HL-60 (cell line): Measurements from ENCODE around the gene CFAP43.

ENCODE experiments used
- CTCF ChIP-seq: IDR thresholded peaks from one replicate; pipeline ENCODE4 v1.5.1; 2011; ENCODE audit warnings: low read length, control low read depth, inconsistent platforms; ENCODE audit not compliant: insufficient read depth
- GABPA ChIP-seq: IDR thresholded peaks from 2 replicates; pipeline ENCODE4 v1.6.1; 2012; ENCODE audit warnings: low read depth
- POLR2AphosphoS5 ChIP-seq: IDR thresholded peaks from 2 replicates; pipeline ENCODE4 v1.6.1; 2012; ENCODE audit warnings: low read depth
- REST ChIP-seq: IDR thresholded peaks from 2 replicates; pipeline ENCODE4 v1.6.1; 2012; ENCODE audit warnings: low read depth; ENCODE audit not compliant: insufficient replicate concordance
- SPI1 ChIP-seq: IDR thresholded peaks from 2 replicates; pipeline ENCODE4 v1.6.1; 2012; ENCODE audit warnings: low read depth, mild to moderate bottlenecking, borderline replicate concordance

DNA sequence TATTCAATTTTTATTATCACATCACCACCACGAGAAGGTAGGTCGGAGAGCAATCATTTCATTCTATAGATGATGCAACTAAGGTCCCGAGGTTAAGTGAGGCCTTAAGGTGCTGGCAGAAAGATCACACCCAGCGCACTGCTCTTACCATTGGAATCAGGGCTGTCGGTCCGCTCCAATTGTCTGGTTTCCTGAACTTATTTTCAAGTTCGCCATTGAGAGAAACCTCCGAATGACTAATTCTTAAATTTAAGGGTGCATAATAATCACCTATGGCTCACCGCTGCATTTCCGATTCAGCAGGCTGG, 36.2 kb upstream of the CFAP43 start:
- TF ChIP-seq CTCF, result no peak
- no peak for TF ChIP-seq SPI1
- no peak for TF ChIP-seq REST
- no peak for TF ChIP-seq POLR2AphosphoS5
- TF ChIP-seq GABPA, result no peak
